HG03521 (cell line): ENCODE results near the gene MXI1.

Source experiments
- ATAC-seq: cut with Tn5 transposase; IDR thresholded peaks from one replicate; pipeline ENCODE4 v1.9.1; 2021; ENCODE audit warnings: mild to moderate bottlenecking, moderate library complexity; ENCODE audit not compliant: unreplicated experiment

MXI1 gene

DNA sequence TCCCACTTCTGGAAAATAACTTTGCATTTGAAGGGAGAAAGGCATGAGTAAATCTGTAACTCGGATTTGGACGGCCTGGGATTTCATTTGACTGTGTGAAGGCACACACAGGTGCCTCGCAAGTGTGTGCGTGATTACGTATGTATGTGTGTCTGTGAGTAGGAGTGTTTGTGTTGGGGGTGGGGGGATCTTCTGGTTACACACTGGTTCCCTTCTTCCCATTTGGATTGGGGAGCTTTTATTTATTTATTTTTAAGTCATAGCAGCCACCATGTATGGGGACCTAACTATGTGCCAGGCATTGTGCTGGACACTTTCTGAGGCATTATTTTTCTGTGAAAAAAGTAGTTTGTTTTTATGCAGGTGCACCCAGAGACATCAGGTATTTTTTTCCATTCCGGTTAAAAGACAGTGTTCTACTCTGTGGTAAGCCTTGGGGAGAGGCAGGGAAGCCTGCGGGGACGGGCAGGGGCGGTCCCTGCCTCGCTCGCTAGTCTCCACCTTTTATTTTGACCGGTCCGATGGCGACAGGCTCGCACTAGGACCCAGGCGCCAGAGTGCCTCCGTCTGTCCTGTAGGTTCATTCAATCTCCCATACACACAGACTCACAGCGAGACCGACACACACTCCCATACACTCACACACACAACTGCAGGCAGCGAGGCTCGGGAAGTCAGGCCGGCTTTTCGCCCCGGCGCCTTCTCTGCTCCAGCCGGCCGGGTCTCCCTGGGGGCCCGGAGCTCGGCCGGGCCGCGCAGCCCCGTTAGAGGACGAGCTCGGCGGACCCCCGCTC lies at the start of gene MXI1:
MXI1 (plus strand) TSS at position 595 of the 794 bp plus-strand sequence. CDS start 204 bp downstream, outside the sequence.
- ATAC-seq: peak; percentile 43

DNA sequence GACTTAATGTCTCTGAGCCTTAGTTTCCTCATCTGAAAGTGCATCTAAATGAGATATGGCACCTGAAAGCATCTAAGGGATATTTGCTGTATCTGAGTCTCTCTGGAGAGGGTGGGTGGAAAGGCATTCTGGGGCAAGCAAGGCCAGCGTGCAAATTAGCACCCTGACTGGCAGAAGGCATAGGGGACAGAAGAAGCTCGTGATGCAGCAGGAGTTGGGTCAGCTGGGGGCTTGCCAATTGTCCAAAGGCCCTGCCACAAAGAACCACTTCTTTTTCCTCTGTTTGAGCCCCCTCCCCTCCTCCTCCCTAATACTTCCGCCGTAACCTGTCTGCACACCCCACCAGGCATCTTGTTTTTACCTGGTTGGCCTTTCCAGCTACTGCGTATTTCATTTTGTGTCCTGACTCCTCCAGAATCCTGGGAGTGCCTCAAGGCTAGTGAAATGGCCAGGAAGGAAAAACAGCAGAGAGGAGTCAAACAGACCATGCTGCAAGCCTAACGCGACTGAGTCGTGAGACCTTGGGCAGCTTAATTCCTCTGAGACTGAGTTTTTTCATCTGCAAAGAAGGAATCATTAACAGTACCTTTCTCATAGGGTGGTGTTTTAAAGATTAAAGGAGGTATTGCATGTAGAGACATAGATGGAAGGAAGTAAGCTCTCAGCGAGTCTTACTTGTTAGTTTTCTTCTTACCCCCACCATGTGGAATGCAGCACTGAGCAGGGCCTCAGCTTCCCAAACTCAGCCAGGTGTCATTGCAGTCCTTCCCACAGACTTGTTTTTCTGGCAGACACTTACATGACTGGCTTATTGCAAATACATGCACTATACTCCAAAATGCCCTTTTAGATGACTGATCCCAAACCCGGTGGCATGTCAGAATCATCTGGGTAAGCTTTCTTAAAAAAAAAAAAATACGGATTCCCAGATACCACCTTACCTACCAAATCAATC lies 49.1 kb upstream of the MXI1 start:
- no peak for ATAC-seq

DNA sequence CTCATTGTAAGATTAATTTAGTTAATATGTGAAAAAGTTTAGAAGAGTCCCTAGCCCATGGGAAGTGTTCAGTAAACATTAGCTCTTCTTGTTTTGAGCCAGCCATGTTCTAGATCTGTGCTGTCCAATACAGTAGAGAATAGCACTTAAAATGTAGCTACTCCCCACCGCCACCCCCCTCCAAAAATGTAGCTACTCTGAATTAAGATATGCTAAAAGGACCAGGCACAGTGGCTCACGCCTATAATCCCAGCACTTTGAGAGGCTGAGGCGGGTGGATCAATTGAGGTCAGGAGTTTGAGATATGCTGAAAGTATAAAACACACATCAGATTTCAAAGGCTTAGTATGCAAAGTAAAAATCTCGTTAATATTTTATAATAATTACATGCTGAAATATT lies 47.3 kb upstream of the MXI1 start:
- no peak for ATAC-seq

- ATAC-seq: no peak
Observed at GRCh38 chr10:110160522-110160921, 46.9 kb upstream of the MXI1 start.

- ATAC-seq: no peak
Observed at GRCh38 chr10:110162741-110163145, 44.7 kb upstream of the MXI1 start.

DNA sequence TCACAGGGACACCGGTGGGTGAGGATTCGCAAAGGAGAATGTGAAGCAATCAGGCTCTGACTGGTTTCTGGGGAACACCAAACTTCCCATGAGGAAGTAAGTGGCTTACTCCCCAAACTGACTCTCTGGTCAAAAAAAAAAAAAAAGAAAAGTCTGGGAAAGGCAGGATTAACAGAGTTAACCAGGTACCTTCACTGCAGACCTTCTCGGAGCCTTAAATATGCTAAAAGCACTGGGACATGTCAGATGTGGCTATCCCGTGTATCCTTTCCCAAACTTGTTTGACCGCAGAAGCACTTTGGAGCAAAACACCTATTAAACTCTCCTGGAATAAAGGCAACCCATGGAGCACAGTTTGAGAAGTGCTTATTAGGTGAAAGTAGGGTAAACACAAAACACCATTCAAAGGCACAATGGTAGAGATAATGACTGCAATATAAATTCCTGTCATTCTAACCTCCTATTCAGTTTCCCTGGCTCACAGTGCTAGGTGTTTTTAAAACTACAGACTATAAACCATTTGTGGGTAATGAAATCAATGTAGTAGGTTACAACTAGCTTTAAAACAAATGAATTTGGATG lies 44.1 kb upstream of the MXI1 start:
- ATAC-seq: no peak

GRCh38 chr10:110163841-110164240 lies 43.6 kb upstream of the MXI1 start:
- ATAC-seq: no peak

- no peak for ATAC-seq
Observed at GRCh38 chr10:110165239-110165638, 42.2 kb upstream of the MXI1 start.

DNA sequence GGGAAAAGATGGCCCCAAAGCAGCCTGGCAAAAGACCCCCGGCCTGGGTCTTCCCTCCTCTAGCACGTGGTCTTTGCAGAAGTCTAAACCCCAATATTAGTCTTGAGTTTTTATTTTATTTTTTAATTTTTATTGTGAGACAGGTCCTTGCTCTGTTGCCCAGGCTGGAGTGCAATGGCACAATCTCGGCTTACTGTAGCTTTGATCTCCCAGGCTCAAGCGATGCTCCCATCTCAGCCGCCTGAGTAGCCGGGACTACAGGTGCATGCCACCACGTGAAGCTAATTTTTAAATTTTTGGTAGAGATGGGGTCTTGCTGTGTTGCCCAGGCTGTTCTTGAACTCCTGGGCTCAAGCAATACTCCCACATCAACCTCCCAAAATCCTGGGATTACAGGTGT lies 40.3 kb upstream of the MXI1 start:
- no peak for ATAC-seq

DNA sequence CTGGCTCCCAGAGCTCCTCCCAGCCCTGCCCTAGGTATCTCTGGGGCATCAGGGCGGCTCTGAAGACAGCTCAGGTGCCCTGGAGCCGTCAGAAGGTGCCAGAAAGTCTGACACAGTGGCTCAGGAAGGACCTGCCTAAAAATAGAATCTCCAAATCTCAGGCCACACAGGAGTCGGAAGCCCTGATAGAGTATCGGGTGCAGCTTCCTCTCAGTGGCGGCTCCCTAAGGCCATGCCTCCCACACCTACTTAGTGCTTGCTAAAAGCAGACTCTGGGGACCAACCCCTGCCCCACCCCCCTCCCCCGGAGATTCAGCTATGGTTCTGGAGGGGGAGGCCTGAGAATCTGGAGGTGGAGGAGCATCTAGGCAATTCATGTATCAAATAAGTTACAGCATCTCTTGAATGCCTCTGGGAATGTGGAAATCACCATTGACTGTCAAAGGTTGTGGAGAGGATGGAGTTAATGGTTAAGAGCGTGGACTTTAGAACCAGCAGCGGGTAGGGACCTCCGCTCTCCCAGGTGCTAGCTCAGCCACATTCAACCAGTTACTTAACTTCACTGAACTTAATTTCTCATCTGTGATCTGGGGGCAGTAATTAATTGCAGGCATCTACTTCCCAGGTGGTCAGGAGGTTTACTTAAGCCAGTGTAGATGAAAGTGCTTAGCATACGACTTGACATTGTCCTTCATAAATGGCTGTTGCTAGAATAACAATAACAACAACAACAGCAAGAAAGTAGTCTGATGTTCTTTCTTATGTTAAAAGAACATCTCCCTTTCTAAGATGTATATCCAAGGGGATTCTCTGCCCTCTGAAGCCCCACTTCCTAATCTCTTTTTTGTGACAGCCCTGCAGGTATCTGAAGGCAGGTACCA lies 38.6 kb upstream of the MXI1 start:
- ATAC-seq: no peak

GRCh38 chr10:110169586-110169985 lies 37.8 kb upstream of the MXI1 start:
- no peak for ATAC-seq

DNA sequence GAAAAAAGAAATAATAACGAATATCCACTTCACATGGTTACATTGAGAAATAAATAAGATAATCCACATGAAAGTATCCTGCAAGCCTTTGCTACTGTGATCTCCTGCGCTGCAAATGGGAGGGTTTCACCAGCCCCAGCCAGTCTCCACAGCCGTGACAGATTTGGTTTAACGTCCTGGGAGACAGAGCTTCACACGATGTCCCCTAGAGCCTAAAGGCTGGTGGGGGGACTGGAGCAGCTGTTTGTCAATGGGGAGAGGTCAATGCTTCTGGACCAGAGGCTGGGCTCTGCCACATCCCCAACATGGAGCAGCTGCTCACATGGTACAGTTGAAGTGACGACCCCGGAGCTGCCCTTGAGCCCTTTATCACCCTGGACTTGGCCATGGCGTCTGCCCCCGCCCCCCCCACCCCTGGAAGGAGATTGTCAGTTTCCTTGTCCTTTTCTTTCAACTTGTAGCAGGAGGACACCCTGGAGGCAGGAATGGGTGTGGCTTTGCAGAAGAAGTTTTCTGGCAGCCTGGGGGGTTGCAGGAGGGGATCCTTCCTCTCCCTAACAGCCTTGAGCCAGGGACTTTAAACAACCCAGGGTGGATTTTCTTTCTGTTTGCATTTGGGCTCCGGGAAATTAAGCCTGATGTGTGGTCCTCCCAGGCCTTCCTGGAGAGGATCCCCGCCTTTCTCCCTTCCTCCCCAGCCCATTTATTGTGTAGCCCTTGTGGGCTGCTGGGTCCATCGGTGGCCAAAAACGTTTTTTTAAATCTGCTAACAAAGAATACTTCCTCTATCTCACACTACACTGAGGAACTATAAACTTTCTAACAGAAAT lies 37.0 kb upstream of the MXI1 start:
- no peak for ATAC-seq

DNA sequence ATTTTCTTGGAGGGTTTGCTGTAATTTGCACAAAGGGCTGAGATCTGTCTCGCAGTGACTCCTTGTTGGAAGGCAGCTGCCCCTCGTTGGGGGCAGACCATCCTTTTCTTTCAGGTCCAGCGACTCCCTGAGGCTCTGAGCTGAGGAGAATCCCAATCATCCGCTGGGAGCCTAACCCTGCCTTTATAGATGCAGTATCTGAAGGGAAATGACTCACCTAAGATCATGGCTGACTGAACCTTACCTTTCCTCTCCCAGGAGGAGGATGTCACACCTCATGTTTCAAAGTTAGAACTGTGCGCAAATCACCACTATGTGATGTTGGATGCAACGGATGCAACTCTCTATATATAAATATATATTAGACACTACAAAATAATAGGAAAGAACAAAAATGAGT lies 36.4 kb upstream of the MXI1 start:
- ATAC-seq: no peak

DNA sequence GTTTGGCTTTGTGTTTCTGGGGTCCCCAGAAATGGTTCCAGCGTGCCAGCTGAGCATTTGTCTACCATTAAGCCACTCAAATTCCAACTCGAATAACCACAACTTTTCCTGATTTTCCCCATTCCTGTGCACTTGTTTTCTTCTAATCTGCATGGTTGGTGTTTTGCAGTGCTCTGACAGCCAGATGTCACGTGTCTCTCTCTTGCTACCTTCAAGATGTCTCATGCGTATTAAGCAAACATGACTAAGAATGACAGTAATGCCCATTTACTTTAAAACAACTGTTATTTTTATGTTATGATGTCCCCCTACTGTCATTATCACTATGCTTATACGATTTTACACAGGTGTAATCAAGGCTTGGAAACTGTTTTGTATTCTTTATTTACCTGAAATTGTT lies 35.2 kb upstream of the MXI1 start:
- no peak for ATAC-seq

DNA sequence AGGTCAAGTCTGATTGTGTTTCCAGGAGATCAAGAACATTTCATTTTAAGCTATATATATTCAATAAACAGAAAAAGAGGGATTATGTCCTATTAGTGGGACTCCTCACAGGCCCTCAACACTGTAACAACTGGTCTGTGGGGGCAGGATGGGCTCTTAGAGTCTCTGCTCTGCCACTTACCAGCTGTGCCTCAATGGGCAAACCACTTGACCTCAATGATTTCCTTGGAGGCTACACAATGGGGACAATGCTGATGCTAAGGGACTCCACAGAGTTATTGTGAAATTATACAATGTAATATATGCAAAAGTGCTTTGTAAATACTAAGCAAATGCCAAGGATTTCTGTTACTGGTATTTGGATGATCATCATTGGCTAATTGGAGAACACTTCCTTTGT lies 33.2 kb upstream of the MXI1 start:
- no peak for ATAC-seq

DNA sequence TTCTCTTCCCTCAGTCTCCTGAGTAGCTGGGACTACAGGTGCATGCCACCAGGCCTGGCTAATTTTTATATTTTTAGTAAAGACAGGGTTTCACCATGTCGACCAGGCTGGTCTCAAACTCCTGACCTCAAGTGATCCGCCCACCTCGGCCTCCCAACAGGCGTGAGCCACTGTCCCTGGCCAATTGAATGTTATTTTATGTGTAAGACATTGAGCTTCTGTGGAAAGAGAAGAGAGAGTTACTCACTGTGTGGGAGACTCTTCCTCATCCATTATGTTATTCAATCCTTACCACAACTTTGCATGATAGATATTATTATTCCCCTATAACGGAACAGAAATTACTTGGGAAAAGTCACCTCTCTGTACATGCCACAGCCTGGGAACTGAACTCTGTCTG lies 32.6 kb upstream of the MXI1 start:
- ATAC-seq: no peak

- no peak for ATAC-seq
Observed at GRCh38 chr10:110175406-110175805, 32.0 kb upstream of the MXI1 start.

- no peak for ATAC-seq
Observed at GRCh38 chr10:110176141-110177030, 31.0 kb upstream of the MXI1 start.

- no peak for ATAC-seq
Observed at GRCh38 chr10:110179220-110179619, 28.2 kb upstream of the MXI1 start.
